Measurements from ENCODE around the gene PARD3B.

Gene PARD3B

GRCh38 chr2:204971206-204971907, 426.1 kb downstream of the PARD3B start:
- no peak for DNase-seq

- no peak for DNase-seq
Observed at GRCh38 chr2:204972161-204972560, 426.9 kb downstream of the PARD3B start.

DNA sequence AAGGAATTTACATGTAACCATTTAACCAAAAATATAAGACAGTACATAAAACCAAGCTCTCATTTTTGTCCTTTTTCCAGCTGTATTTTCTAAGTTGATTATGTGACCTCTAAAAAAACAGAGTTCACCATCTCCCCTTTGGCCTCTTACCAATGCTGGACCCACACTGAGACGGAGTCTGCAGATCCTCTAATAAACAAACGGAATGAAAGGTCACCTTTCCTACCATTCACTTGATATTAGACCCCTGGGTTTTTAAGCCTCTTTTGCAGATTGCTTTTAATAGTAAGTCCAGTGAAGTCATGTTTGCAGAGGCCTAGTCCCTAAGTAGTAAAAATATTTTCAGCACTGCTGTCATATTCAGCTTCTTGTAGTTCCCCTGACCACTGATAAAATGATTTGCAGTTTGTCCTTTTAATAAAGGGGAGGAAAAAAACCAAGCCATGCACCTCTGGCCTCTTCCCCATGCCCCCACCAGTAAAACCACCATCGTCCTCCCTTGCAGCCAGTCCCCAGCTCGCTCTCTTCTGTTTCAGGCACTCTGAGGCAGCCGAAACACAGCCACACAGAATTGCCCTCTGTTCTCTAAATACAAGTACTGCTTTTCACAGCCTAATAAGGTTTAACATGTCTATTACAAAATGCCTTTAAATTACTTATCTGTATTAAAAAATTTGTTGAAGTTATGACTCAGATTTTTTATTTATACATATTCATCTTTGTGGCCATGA, 427.5 kb downstream of the PARD3B start:
- no peak for DNase-seq

- DNase-seq = no peak
Observed at GRCh38 chr2:204973616-204974015, 428.3 kb downstream of the PARD3B start.

DNA sequence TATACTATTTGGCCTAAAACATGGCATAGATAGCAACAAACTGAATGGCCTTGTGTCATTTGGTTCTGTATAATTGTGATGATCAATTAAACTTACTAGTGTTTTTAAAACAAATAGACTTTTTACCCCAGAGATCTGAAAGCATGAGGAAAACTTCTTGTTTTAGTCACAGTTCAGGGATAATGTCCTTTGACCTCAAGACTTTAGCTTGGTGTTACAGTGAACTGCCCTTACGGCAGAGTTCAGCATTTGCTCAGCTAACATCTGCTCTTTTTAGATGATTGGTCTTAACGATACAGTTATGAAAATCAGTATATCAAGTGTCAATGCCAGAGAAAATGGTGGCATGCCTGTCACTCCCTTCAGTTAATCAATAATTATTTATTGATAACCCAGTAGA, 429.2 kb downstream of the PARD3B start:
- DNase-seq = no peak

DNA sequence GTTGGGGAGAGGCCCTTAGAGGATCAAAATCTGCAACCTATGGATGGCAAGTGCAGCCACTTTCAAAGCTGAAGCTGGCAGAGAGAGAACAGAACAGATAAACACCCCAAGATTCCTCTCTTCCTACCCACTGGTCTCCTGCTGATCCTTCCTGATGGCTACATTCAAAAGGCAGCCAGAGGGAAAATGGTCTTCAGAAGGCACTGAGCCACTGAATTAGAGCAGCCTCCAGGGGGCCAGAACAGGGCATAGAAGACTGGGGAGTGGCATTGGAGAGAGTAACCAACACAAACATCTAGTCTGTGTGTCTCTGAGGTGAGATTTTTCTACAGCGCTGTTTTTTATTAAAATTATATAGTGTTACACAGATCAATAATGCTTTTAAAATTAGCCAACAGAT, 432.6 kb downstream of the PARD3B start:
- DNase-seq = no peak

GRCh38 chr2:204982303-204982702, 437.0 kb downstream of the PARD3B start:
- no peak for DNase-seq

DNA sequence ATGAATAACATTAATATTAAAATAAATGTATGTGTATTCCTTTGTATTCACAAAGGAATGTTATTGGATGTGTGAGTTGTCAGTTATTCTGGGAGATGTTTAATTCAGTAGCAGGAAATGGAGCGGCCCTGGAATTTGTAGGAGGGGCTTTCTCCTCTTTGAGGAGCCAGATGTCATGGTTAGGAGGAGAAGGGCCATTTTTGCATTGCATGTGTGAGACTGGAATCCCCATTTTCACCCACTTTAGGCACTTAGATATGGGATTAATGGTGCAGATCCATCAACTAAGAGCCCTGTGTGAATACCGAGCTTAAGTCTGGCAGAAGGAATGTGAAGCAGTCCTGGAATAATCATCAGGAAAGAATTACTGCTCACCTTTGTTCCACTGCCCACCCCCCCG, 439.2 kb downstream of the PARD3B start:
- no peak for DNase-seq

DNA sequence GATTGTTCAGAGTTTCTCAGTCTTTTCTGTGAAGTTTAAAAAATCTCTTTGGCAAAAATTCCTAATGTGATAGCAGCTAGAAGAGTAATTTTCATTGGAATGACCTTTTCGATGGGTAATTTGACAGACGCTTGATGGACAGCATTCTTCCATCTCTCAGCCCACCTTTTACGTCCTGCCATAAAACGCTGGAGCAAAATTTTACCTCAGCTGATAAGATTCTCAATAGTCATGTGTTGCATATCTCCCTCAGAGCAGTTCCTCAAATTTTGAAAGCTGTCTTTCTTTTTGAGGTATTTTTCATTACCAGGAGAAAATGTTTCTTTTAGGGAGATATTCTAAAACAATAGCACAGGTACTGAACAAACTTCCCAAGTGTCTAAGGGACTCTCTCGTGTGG, 441.4 kb downstream of the PARD3B start:
- no peak for DNase-seq

- no peak for DNase-seq
Observed at GRCh38 chr2:204988836-204989235, 443.6 kb downstream of the PARD3B start.

- no peak for DNase-seq
Observed at GRCh38 chr2:204989877-204990276, 444.6 kb downstream of the PARD3B start.

DNA sequence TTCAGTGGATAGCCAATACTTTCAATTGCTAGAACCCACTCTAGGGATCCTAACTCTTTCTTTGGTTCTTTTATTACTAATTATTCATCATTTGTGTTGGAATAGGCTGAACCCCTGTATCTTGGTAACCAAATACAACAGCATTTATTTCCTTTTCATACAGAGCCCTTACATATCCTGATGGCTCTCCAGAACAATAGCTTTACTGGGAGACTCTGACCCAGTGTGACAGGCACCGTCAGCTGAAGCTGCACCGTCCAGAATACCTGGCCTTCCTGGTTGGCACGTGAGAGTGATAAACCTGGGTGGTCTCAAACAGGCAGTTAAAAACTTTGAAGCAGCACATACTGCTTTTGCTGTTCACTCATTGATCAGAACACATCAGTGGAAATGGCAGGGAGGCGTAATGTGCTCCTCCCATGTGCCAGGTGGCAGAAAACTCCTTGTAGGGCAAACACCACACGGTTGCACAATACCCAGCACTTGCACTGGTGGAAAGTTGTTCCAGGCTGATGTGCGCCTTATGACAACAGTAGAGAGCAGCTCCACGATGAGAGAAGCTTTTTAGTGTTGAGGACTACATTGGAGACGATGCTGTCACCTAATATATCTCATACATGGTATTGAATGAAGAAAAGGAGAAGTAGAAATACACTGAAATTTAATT, 456.2 kb downstream of the PARD3B start:
- no peak for DNase-seq

GRCh38 chr2:205002390-205002789, 457.1 kb downstream of the PARD3B start:
- no peak for DNase-seq

DNA sequence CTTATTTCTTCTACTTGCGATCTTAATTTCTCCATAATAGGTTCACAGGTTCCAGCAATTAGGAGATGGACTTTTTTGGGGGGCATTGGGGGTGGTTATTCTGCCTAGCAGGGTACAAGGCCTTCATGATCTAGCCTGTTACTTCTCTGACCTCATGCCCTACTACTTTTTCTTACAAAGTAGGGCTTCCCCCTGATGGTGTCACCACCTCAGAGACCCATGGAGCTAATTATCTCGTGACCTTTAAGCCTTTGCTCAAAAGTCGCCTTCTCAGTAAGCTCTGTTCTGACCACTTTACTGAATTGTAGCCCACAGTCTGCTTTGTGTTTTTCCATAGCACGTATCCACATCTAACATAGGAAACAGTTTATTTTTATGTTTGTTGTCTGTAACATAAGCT, 458.0 kb downstream of the PARD3B start:
- no peak for DNase-seq

DNA sequence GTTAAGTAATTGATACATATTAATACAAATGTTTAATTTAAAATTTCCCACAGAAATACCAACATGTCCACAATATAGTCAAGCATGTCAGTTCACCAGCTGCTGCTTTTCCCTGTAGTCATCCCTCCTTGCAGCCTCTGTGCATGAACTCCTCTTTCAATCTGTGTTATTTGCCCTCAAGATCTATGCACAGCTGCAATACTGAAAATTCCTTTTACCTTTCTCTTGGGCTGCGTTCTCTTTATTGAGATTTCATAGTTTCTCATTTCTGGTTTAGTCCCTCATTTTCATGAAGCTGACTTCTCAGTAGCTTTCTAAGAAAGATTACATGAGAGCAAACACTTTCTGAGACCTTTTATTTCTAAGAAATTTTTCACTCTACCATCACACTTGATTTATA, 464.9 kb downstream of the PARD3B start:
- no peak for DNase-seq

DNA sequence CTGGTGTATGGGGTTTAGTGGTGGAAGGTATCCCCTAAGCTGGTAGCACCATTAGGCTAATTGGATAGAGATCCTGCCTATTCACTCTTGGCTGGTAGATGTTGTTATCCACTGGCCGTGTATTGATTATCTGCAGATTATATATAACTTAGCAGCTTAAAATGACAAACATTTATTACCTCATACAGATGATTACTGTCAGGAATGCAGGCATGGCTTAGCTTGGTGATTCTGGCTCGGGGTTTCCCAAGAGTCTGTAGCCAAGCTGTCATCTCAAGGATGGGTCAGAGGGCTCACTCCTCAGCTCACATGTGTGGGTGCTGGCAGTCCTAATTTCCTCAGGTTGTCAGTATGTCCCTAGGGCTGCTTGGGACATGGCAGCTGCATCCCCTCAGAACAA, 465.8 kb downstream of the PARD3B start:
- no peak for DNase-seq

GRCh38 chr2:205012961-205013360, 467.7 kb downstream of the PARD3B start:
- no peak for DNase-seq

- DNase-seq = no peak
Observed at GRCh38 chr2:205013586-205013985, 468.3 kb downstream of the PARD3B start.

DNA sequence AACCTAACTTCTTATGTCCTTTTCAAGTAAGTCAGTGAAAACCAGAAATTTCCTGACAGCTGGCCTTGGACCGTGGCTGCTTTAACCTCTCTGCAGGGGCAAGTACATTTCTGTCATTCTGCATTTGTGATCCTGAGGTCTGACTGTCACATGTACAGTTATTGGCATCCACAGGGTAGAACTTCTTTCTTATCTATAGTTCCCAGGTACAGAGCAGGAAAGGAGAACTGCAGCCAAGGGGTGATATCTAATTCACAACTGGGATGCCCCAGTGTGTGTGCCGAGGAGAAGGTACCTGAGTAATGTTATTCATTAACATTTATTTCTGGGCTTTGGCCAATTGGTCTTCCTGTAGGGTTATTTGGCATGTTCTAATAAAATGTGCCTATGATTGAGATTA, 468.9 kb downstream of the PARD3B start:
- DNase-seq = no peak

- DNase-seq = peak; percentile 14
Observed at GRCh38 chr2:205017381-205017780, 472.1 kb downstream of the PARD3B start.

- DNase-seq = no peak
Observed at GRCh38 chr2:205017912-205018311, 472.6 kb downstream of the PARD3B start.

GRCh38 chr2:205020673-205021072, 475.4 kb downstream of the PARD3B start:
- DNase-seq = no peak

DNA sequence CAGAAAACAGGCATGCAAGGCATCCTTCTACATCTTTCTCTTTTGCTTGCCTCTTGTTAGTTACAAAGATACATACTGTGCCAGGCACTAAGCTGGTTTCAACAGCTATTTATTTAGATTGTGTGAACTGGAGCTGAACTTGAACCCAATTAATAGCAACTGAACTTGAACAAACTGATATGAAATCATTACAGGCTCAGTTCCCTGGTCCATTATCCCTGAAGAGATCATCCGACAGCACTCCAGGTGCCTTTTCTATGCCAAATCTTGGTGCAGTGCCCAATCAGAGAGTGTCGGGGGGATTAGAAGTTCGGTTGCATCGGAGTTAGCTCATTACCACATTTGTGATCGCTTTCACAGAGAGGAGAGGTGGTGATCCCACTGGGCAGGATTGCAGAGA, 477.6 kb downstream of the PARD3B start:
- DNase-seq = no peak

DNA sequence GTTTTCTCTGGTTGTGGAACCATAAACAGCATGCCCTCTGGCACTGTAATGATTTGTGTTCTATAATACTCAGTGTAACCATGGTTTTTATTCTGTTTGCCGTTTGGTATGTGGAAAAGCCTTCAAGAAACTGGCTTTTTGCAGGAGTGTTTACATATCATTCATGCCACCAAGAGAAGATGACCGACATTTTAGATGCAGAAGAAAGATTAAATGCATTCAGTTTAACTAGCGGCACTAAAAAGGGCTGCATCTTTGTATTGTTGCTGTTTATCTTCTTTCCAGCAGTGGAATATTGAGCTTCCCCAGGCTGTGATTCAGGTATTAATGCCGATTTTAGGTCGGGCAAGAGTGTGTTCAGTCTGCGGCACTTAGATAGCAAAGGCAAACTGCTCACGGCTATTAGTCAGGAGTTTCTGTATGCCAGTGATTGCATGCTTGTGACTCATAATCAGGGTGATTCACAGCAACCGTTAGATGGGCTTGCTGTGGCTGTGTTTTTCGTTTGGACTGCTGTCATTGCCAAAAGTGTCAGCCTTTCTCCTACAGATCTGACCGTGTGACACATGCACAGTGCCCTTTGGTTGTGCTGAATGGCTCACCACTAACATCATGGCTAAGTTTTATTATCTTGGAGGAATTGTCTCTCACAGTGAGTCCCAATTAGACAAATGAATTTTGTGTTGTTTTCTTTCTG, 479.7 kb downstream of the PARD3B start:
- DNase-seq = no peak
